ENCODE results near the gene DNER. TPM values are rescaled to one million over a fixed set of nuclear protein-coding genes. Genes with fewer than 3 reads are reported as not detected.

The DNER gene
- total and polyA plus RNA-seq, 8 donors = 0.06 to 2.4 (median 1.9) TPM

- intact Hi-C loops (cut with DNase I) = no loop called here
- Histone ChIP-seq H3K27ac (no peak overlapping the region), H3K27me3 (peaks cover 0 to 38% of the 10 kb centered on the region in 2 donors), H3K4me1 (no peaks in the 10 kb centered on the region), H3K9me3 (no peaks in the 10 kb centered on the region), H3K36me3 (no peaks in the 10 kb centered on the region), H3K4me3 (no peak overlapping the region)
- ATAC-seq (no peak), DNase-seq (no peak)
- TF ChIP-seq CTCF (IDR thresholded peaks at IDR 0.05) = no peak
These were observed 38.8 kb downstream of the DNER start for GRCh38 chr2:229675569-229675968.

GRCh38 chr2:229674830-229675530 is 39.4 kb downstream of the DNER start:
- Histone ChIP-seq H3K36me3 (no peaks in the 10 kb centered on the region), H3K9me3 (no peaks in the 10 kb centered on the region), H3K4me1 (no peaks in the 10 kb centered on the region), H3K4me3 (no peak overlapping the region), H3K27me3 (peaks cover 0 to 38% of the 10 kb centered on the region in 2 donors), H3K27ac (no peak overlapping the region)
- DNase-seq (no peak), ATAC-seq (no peak)
- no peak for TF ChIP-seq CTCF (IDR thresholded peaks at IDR 0.05)
- intact Hi-C loops (cut with DNase I) = no loop called here

GRCh38 chr2:229673676-229674075 is 40.7 kb downstream of the DNER start:
- no peaks in the 10 kb centered on the region for H3K36me3 ChIP-seq
- H3K27me3 ChIP-seq = peaks cover 0 to 38% of the 10 kb centered on the region in 2 donors
- no peak overlapping the region for H3K4me3 ChIP-seq
- ATAC-seq (no peak), DNase-seq (no peak)
- TF ChIP-seq CTCF (IDR thresholded peaks at IDR 0.05) = no peak
- intact Hi-C loops (cut with DNase I) = no loop called here
- H3K9me3 ChIP-seq = no peaks in the 10 kb centered on the region
- no peaks in the 10 kb centered on the region for H3K4me1 ChIP-seq
- H3K27ac ChIP-seq = no peak overlapping the region

- Histone ChIP-seq H3K9me3 (no peaks in the 10 kb centered on the region), H3K36me3 (no peaks in the 10 kb centered on the region), H3K27ac (no peak overlapping the region), H3K27me3 (peaks cover 0 to 31% of the 10 kb centered on the region in 2 donors), H3K4me1 (no peaks in the 10 kb centered on the region), H3K4me3 (no peak overlapping the region)
- intact Hi-C loops (cut with DNase I) = no loop called here
- ATAC-seq (no peak), DNase-seq (no peak)
- TF ChIP-seq CTCF (IDR thresholded peaks at IDR 0.05) = no peak
These were observed 42.3 kb downstream of the DNER start for GRCh38 chr2:229672021-229672420.

GRCh38 chr2:229669841-229670240 is 44.5 kb downstream of the DNER start:
- no peak for DNase-seq
- Histone ChIP-seq H3K4me3 (no peak overlapping the region), H3K27ac (no peak overlapping the region), H3K27me3 (peaks cover 0 to 30% of the 10 kb centered on the region in 2 donors), H3K9me3 (no peaks in the 10 kb centered on the region), H3K36me3 (no peaks in the 10 kb centered on the region), H3K4me1 (no peaks in the 10 kb centered on the region)
- intact Hi-C loops (cut with DNase I) = no loop called here
- ATAC-seq = no peak
- TF ChIP-seq CTCF (IDR thresholded peaks at IDR 0.05) = no peak
